ENCODE data around the gene NRF1.

NRF1 gene

GRCh38 chr7:129771201-129771927 lies 159.8 kb downstream of the NRF1 start:
- DNase-seq (ENCODE audit: low read depth in 2 of 2): no peak

GRCh38 chr7:129771928-129772479 lies 160.5 kb downstream of the NRF1 start:
- DNase-seq (ENCODE audit: low read depth in 2 of 2): no peak

GRCh38 chr7:129772646-129773280 lies 161.2 kb downstream of the NRF1 start:
- no peak for DNase-seq (ENCODE audit: low read depth in 2 of 2)

GRCh38 chr7:129773328-129773731 lies 161.8 kb downstream of the NRF1 start:
- DNase-seq (ENCODE audit: low read depth in 2 of 2): no peak

- no peak for DNase-seq (ENCODE audit: low read depth in 2 of 2)
Observed at GRCh38 chr7:129773871-129774270, 162.4 kb downstream of the NRF1 start.

GRCh38 chr7:129774359-129774758 lies 162.8 kb downstream of the NRF1 start:
- no peak for DNase-seq (ENCODE audit: low read depth in 2 of 2)

- DNase-seq (ENCODE audit: low read depth in 2 of 2): no peak
Observed at GRCh38 chr7:129774871-129775694, 163.6 kb downstream of the NRF1 start.

- no peak for DNase-seq (ENCODE audit: low read depth in 2 of 2)
Observed at GRCh38 chr7:129775695-129776361, 164.3 kb downstream of the NRF1 start.

GRCh38 chr7:129776362-129776722 lies 164.8 kb downstream of the NRF1 start:
- no peak for DNase-seq (ENCODE audit: low read depth in 2 of 2)

- no peak for DNase-seq (ENCODE audit: low read depth in 2 of 2)
Observed at GRCh38 chr7:129777195-129777844, 165.8 kb downstream of the NRF1 start.

- no peak for DNase-seq (ENCODE audit: low read depth in 2 of 2)
Observed at GRCh38 chr7:129777993-129778769, 166.7 kb downstream of the NRF1 start.

GRCh38 chr7:129778770-129779601 lies 167.5 kb downstream of the NRF1 start:
- DNase-seq (ENCODE audit: low read depth in 2 of 2): no peak

- DNase-seq (ENCODE audit: low read depth in 2 of 2): peak in 1 of 2 donors; percentile 38
Observed at GRCh38 chr7:129779602-129780256, 168.2 kb downstream of the NRF1 start.

GRCh38 chr7:129780257-129780973 lies 168.9 kb downstream of the NRF1 start:
- peak; percentile 70 to 82 for DNase-seq (ENCODE audit: low read depth in 2 of 2)

- no peak for DNase-seq (ENCODE audit: low read depth in 2 of 2)
Observed at GRCh38 chr7:129780974-129781927, 169.7 kb downstream of the NRF1 start.

GRCh38 chr7:129781928-129782817 lies 170.7 kb downstream of the NRF1 start:
- no peak for DNase-seq (ENCODE audit: low read depth in 2 of 2)

All from stimulated activated CD4-positive, alpha-beta T cell treated with anti-CD3 and anti-CD28 coated beads, Interleukin-1b, Interleukin-23, amount 100 ng/mL, for 4 hours (primary cell).